Endothelial cell (in vitro differentiated cells): ENCODE results near the gene FLCN. TPM values are rescaled to one million over a fixed set of nuclear protein-coding genes. Genes with fewer than 3 reads are reported as not detected.
"Not testable (repeated sequence)": the region's sequence is repeated elsewhere in the genome, so short reads cannot be mapped to it uniquely, and the experiment has no call there.

Source experiments
- DNase-seq: peaks from one replicate; pipeline ENCODE4 v3.0.0; 2021; ENCODE audit warnings: low spot score
- H3K27ac Mint-ChIP-seq: one replicate; pipeline ENCODE4 v1.8.0; 2021; ENCODE audit warnings: mixed read lengths, inconsistent platforms; ENCODE audit not compliant: unreplicated experiment
- H3K27me3 Mint-ChIP-seq: one replicate; pipeline ENCODE4 v1.8.0; 2021; ENCODE audit warnings: mild to moderate bottlenecking, moderate library complexity, mixed read lengths, inconsistent platforms; ENCODE audit not compliant: unreplicated experiment
- H3K36me3 Mint-ChIP-seq: one replicate; pipeline ENCODE4 v1.8.0; 2021; ENCODE audit warnings: mild to moderate bottlenecking, low read depth, mixed read lengths, inconsistent platforms; ENCODE audit not compliant: unreplicated experiment
- H3K4me1 Mint-ChIP-seq: one replicate; pipeline ENCODE4 v1.8.0; 2021; ENCODE audit warnings: mild to moderate bottlenecking, mixed read lengths, inconsistent platforms; ENCODE audit not compliant: unreplicated experiment
- H3K4me3 Mint-ChIP-seq: one replicate; pipeline ENCODE4 v1.8.0; 2021; ENCODE audit warnings: mild to moderate bottlenecking, mixed read lengths, inconsistent platforms; ENCODE audit not compliant: unreplicated experiment
- H3K9me3 Mint-ChIP-seq: one replicate; pipeline ENCODE4 v1.8.0; 2021; ENCODE audit warnings: mixed read lengths, inconsistent platforms; ENCODE audit not compliant: unreplicated experiment
- CTCF ChIP-seq: fragments of 200-600 bp; sonication (generic); IDR thresholded peaks from one replicate; pipeline ENCODE4 v1.5.0; 2021; ENCODE audit warnings: antibody characterized with exemption; ENCODE audit not compliant: unreplicated experiment
- total RNA-seq: library from RNA; stranded (reverse); fragmentation: NEBNext Ultra II Directional; extraction: Animal tissue kit (Norgen Biotek cat#: 25700); gene quantifications from one replicate; pipeline ENCODE4 v1.2.1, GENCODE V29; 2021; ENCODE audit not compliant: unreplicated experiment

Gene FLCN
- total RNA-seq, 1 donor from 2014 or later = 50.4 TPM

GRCh38 chr17:17200831-17201230 is 36.1 kb downstream of the FLCN start:
- H3K4me1 Mint-ChIP-seq = peaks cover 8% of the 10 kb centered on the region
- no peak overlapping the region for H3K4me3 Mint-ChIP-seq
- no peak for TF ChIP-seq CTCF
- no peak for DNase-seq
- H3K27ac Mint-ChIP-seq = no peak overlapping the region
- H3K9me3 Mint-ChIP-seq = no peaks in the 10 kb centered on the region
- no peaks in the 10 kb centered on the region for H3K27me3 Mint-ChIP-seq
- peaks cover 3% of the 10 kb centered on the region for H3K36me3 Mint-ChIP-seq

- no peak for DNase-seq
- H3K27ac Mint-ChIP-seq = no peak overlapping the region
Observed at GRCh38 chr17:17200311-17200710, 36.7 kb downstream of the FLCN start.

GRCh38 chr17:17198281-17198680 is 38.7 kb downstream of the FLCN start:
- Mint-ChIP-seq H3K36me3 (peaks cover 3% of the 10 kb centered on the region), H3K27me3 (peaks cover 2% of the 10 kb centered on the region), H3K27ac (no peak overlapping the region), H3K9me3 (no peaks in the 10 kb centered on the region), H3K4me3 (no peak overlapping the region), H3K4me1 (peaks cover under 1% of the 10 kb centered on the region)
- no peak for TF ChIP-seq CTCF
- DNase-seq = no peak

More at GRCh38 chr17:17200311-17200710, 36.7 kb downstream of the FLCN start:
- Mint-ChIP-seq H3K36me3 (peaks cover 3% of the 10 kb centered on the region), H3K4me3 (no peak overlapping the region), H3K27me3 (peaks cover 2% of the 10 kb centered on the region), H3K9me3 (no peaks in the 10 kb centered on the region), H3K4me1 (peaks cover 8% of the 10 kb centered on the region)
- TF ChIP-seq CTCF = no peak

- Mint-ChIP-seq H3K27me3 (peaks cover 2% of the 10 kb centered on the region), H3K36me3 (peaks cover 3% of the 10 kb centered on the region), H3K27ac (no peak overlapping the region), H3K4me3 (no peak overlapping the region), H3K4me1 (no peaks in the 10 kb centered on the region), H3K9me3 (no peaks in the 10 kb centered on the region)
- no peak for DNase-seq
- no peak for TF ChIP-seq CTCF
Observed at GRCh38 chr17:17196776-17197175, 40.2 kb downstream of the FLCN start.

- H3K36me3 Mint-ChIP-seq, H3K27ac Mint-ChIP-seq, H3K9me3 Mint-ChIP-seq, H3K4me3 Mint-ChIP-seq, H3K4me1 Mint-ChIP-seq, H3K27me3 Mint-ChIP-seq, DNase-seq: not testable (repeated sequence)
Observed at GRCh38 chr17:17195466-17195865, 41.5 kb downstream of the FLCN start.
